ENCODE results near the gene PDE4A. TPM values are rescaled to one million over a fixed set of nuclear protein-coding genes. Genes with fewer than 3 reads are reported as not detected.
A peak's percentile ranks its signal among the peaks of the same experiment; 100 is the strongest.
"Not testable (repeated sequence)": the region's sequence is repeated elsewhere in the genome, so short reads cannot be mapped to it uniquely, and the experiment has no call there.

Gene PDE4A
- polyA plus RNA-seq, 3 donors = 1.7 to 2.8 (median 2.1) TPM

DNA sequence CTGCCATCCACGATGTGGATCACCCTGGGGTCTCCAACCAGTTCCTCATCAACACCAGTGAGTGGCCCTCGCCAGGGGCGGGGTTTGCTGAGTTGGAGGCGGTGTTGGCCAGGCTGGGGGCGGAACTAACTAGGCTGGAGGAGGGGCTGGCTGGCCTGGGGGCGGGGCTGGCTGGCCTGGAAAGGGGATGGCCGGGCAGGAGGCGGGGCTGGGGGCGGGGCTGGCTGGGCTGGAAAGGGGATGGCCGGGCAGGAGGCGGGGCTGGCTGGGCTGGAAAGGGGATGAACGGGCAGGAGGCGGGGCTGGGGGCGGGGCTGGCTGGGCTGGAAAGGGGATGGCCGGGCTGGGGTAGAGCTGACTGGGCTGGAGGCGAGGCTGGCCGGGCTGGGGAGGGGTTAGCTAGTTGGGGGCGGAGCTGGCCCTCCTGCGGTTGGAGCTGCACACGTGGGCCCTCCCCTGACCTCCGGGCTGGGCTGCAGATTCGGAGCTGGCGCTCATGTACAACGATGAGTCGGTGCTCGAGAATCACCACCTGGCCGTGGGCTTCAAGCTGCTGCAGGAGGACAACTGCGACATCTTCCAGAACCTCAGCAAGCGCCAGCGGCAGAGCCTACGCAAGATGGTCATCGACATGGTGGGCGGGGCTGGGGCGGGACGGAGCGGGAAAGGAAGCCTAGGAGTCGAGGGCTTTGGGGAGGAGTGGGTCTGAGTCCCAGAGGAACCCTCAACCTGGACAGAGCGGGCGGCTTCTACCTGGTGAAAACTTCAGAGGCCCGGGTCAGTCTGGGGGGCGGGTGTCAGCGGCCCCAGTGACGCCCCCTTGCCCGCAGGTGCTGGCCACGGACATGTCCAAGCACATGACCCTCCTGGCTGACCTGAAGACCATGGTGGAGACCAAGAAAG, 41.0 kb downstream of the PDE4A start:
- DNase-seq (ENCODE audit: low read depth in 3 of 3, low spot score in 2 of 3) = peak; percentile 52 to 72 (median 70)

GRCh38 chr19:10462042-10462441, 41.7 kb downstream of the PDE4A start:
- not testable (repeated sequence) for DNase-seq (ENCODE audit: low read depth in 3 of 3, low spot score in 2 of 3)

DNA sequence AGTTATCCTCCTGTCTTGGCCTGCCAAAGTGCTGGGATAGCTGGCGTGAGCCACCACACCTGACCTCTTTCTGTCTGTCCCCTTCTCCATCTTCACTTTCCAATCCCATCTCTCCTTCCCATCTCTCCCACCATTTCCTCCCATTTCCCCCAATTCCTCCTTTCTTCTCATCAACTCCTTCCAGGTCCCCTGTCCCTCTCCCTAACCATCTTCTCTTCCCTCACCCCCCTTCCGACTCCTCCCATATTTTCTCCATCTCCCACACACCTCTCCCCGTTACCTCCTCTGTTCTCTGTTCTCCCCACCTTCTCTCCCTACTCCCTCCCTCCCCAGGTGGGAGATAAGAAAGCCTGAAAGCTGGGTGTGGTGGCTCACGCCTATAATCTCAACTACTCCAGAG, 42.2 kb downstream of the PDE4A start:
- DNase-seq (ENCODE audit: low read depth in 3 of 3, low spot score in 2 of 3) = no peak

DNA sequence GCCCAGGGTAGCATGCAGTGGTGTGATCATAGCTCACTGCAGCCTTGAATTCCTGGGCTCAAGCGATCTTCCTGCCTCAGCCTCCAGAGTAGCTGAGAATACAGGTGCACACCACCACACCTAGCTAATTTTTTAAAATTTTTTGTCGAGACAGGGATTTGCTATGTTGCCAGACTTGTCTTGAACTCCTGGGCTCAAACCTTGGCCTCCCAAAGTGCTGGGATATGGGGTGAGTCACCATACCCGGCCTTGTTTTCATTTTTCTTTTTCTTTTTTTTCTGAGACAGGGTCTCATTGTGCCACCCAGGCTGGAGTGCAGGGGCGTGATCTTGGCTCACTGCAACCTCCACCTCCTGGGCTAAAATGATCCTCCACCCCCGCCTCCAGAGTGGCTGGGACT, 44.1 kb downstream of the PDE4A start:
- no peak for DNase-seq (ENCODE audit: low read depth in 3 of 3, low spot score in 2 of 3)

- no peak for DNase-seq (ENCODE audit: low read depth in 3 of 3, low spot score in 2 of 3)
Measured at GRCh38 chr19:10467104-10467706, 46.9 kb downstream of the PDE4A start.

GRCh38 chr19:10468133-10468532, 47.8 kb downstream of the PDE4A start:
- DNase-seq (ENCODE audit: low read depth in 3 of 3, low spot score in 2 of 3) = no peak

- no peak for DNase-seq (ENCODE audit: low read depth in 3 of 3, low spot score in 2 of 3)
Measured at GRCh38 chr19:10471909-10472308, 51.6 kb downstream of the PDE4A start.

GRCh38 chr19:10473192-10473591, 52.9 kb downstream of the PDE4A start:
- DNase-seq (ENCODE audit: low read depth in 3 of 3, low spot score in 2 of 3) = no peak

DNA sequence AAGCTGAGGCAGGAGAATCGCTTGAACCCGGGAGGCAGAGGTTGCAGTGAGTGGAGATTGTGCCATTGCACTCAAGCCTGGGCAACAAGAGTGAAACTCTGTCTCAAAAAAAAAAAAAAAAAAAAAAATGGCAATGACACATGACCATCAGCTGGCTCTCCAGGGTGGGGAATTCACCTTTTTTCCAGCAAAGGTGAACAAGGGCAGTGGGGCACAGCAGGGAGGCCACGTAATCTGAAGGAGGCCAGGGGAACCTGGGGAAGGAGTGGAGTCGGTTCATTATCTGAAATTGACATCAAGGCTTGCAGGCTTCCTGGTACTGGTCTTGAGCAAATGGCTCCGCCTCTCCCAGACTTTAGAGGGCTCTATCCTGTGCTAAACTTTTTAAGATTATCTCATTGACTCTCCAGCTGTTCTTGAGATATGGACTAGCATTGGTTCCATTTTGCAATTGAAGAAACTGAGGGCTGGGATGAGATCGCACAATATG, 54.7 kb downstream of the PDE4A start:
- no peak for DNase-seq (ENCODE audit: low read depth in 3 of 3, low spot score in 2 of 3)

- no peak for DNase-seq (ENCODE audit: low read depth in 3 of 3, low spot score in 2 of 3)
Measured at GRCh38 chr19:10478476-10478875, 58.1 kb downstream of the PDE4A start.

DNA sequence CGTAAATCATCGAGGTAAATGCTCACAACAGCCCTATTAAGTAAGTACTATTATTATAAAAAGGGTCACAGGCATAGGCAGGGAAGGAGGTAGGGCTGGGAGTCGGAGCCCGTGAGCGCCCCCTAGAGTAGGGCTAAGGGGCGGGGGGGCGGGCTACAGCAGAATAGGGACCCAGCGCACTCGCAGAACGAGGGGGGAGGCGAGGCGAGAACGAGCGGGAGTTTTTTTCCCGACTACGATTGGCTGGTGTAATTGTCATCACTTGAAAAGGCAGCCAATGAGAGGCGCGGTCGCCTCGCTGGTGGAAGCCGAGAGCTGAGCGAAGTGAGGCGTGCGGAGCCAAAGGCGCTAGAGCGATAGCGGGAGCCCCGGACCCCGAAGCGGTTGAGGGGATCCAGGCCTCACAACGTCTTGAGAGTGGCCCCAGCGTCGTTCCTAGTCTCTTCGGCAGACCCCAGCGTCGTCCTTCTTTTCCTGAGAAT, 58.6 kb downstream of the PDE4A start:
- DNase-seq (ENCODE audit: low read depth in 3 of 3, low spot score in 2 of 3) = peak; percentile 71 to 79 (median 72)

- DNase-seq (ENCODE audit: low read depth in 3 of 3, low spot score in 2 of 3) = no peak
Measured at GRCh38 chr19:10486551-10486950, 66.2 kb downstream of the PDE4A start.

DNA sequence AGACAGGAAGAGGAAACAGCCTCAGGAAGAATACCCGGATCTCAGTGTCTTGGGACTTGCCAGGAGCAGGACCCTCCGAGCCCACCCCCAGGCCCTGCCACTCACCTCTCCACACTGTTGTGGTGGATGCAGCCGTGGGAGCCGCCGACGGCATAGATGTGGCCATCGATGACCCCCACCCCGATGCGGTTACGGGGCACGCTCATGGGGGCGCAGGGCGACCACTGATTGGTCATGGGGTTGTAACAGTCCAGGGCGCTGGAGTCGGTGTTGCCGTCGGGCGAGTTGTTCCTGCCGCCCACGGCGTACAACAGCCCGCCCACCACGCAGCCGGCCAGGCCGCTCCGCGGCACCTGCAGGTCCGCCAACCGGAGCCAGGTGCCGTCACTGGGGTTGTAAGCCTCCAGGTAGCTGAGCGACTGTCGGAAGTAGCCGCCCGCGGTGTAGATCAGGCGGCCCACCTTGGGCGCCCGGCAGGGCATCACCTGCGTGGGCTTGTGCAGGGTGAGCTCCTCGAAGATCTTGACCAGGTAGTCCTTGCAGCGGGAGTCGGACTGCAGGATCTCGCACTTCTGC, 71.2 kb downstream of the PDE4A start:
- DNase-seq (ENCODE audit: low read depth in 3 of 3, low spot score in 2 of 3) = no peak

- no peak for DNase-seq (ENCODE audit: low read depth in 3 of 3, low spot score in 2 of 3)
Measured at GRCh38 chr19:10497371-10497770, 77.0 kb downstream of the PDE4A start.

DNA sequence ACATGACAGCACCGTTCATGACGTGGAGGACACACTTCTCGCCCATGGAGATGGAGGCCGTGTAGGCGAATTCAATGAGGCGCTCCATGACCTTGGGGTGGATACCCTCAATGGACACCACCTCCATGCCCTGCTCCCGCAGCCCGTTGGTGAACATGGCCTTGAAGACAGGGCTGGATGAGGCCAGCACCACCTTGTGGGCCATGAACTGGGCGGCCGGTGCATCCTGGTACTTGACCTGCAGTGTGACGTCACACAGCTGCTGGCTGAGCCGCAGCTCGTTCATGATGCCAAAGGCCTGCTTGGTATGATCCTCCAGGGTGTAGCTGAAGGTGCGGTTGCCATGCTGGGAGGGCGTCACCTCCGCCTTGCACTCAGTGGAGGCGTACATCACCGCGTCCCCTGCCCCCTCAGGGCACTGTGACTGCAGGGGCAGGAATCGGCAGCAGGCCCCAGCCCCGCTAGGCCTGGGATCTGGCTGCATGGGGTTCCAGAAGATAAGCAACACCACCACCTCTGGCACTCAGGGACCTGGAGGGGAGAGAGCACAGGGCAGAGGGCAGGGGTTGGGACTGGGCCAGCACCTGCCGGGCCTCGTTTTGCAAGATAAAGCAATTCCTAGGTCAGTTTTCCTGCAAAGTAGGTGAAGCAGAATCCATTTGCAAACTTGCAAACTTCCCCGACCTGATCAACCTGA, 79.4 kb downstream of the PDE4A start:
- no peak for DNase-seq (ENCODE audit: low read depth in 3 of 3, low spot score in 2 of 3)

- DNase-seq (ENCODE audit: low read depth in 3 of 3, low spot score in 2 of 3) = no peak
Measured at GRCh38 chr19:10500247-10500592, 79.9 kb downstream of the PDE4A start.

GRCh38 chr19:10501971-10502523, 81.7 kb downstream of the PDE4A start:
- no peak for DNase-seq (ENCODE audit: low read depth in 3 of 3, low spot score in 2 of 3)

DNA sequence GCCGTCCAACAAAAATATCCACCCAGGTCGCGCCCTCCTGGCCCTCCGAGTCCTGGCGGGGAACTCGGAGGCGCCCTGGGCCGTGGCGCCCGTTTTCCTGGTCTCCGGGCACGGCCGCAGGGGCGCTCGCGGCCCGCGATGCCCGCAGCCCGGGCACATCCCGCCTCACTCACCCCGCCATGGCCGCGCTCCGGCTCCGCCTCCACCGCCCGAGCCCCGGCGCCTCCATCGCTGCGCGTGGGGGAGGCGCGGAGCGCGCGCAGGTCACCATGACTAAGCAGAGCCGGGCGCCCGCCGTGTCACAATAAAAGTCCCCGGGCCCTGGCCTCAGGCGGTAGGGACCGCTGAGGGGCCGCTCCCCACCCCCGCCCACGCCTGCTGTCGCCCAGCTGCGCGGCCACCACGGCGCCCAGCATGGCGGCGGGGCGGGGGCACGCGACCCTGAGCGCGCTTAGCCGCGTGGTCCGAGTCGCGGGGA, 82.2 kb downstream of the PDE4A start:
- peak in 2 of 3 donors; percentile 81 to 86 for DNase-seq (ENCODE audit: low read depth in 3 of 3, low spot score in 2 of 3)

- DNase-seq (ENCODE audit: low read depth in 3 of 3, low spot score in 2 of 3) = no peak
Measured at GRCh38 chr19:10503002-10503789, 82.9 kb downstream of the PDE4A start, which contains the start of gene KEAP1. TSS of gene KEAP1 (minus strand) at chr19:10503356. CDS start at chr19:10500033, 3,323 bp downstream.

All from right renal cortex interstitium (tissue), 3 donors.